ENCODE measurements around the gene SELENOO.

The SELENOO gene

DNA sequence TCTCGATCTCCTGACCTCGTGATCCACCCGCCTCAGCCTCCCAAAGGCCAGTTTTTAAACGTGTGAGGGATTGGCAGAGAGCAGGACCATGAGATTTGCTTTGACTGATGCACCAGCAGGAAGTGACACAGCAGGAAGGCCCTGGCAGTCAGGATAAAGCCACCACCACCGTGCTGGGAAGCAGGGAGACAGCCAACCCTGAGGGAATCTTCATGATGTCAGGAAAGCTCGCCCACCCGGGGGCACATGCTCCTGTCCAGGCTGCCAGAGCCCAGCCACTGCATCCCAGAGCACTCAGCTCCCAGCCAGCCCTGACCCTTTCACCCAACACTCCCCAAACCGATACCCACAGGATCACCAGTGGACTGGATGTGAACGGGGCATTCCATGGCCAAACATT is 37.9 kb downstream of the SELENOO start:
- DNase-seq (ENCODE audit: low spot score) = no peak

GRCh38 chr22:50242406-50242949 is 41.7 kb downstream of the SELENOO start:
- no peak for DNase-seq (ENCODE audit: low spot score)

DNA sequence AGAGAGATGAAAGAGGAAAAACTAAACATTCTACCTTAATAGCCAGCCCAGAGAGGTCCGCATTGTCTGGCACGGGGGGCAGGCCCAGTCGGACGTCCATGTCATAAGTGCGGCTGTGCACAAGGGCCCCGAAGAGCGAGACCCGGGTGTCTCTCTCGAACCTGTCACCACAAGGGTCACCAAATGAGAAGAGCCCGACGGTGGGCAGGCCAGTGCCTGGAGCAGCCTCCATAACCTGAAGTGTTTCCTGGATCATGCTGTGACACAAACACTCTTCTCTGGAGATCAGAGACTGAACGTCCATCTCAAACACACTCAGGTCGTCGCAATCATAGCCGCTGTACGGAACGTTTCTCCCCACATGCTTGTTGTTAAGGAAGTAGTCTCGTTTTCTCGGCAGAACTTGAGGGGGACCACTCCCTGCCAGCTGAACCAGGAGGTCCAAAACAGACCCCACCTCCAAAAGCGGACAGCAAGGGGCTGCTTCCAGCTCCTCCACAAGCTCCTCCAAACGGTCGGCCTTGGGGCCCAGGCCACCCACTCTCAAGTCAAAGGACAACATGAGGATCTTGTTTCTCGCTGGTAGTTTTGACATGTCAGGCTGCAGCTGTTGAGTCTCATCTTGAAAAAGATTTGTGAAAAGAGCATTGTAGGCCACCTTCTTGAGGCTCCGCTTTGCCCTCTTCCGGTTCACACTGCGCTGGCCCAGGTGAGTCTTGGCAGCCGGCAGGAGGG is 43.0 kb downstream of the SELENOO start:
- DNase-seq (ENCODE audit: low spot score) = no peak

GRCh38 chr22:50244420-50245213 is 43.8 kb downstream of the SELENOO start, which contains the start of gene TUBGCP6:
TSS of gene TUBGCP6 (minus strand) at chr22:50245023. CDS start at chr22:50244459, 564 bp downstream.
- peak; percentile 88 for DNase-seq (ENCODE audit: low spot score)

GRCh38 chr22:50245214-50246072 is 44.6 kb downstream of the SELENOO start:
- DNase-seq (ENCODE audit: low spot score) = no peak

DNA sequence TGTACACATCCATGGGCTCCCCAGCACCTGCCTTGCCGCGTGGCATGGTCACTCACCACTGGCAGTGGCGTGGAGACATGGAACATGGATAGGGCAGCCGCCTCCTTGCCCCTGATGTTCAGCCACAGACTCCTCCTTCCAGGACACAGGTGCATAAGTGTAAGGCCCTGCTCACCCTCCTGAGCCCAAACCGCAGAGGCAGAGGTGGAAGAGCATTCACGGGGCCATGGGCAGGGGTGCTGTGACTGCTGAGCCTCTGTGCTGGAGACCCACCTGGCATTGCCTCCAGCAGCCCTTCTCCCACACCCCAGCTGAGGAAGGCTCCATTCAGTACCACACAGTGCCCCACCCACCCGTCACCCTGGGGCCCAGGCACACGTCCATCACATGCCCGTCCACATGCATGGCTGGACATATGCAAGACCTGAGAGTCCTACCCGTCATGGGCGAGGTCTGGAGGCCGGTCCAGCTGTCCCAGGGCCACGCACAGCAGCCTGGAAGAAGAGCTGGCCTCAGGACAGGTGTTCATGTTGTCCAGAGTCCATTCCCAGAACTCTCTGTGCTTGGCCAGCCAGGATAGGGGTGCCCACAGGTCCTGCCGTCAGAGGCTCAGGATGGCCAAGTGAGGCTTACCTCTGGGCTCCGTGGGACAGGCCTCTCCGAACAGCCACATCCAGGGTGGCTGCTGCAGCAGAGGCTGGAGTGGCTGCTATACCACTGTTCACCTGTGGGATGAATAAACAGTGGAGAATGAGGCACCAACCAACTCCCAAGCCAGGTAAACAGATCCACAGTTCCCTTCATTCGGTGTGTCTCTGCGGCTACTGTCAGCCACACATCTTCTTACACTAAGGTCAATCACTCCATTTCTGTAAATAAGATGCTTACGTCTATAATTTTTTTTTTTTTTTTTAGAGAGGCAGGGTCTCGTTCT is 45.7 kb downstream of the SELENOO start:
- DNase-seq (ENCODE audit: low spot score) = no peak

GRCh38 chr22:50247748-50248147 is 46.9 kb downstream of the SELENOO start:
- DNase-seq (ENCODE audit: low spot score) = no peak

DNA sequence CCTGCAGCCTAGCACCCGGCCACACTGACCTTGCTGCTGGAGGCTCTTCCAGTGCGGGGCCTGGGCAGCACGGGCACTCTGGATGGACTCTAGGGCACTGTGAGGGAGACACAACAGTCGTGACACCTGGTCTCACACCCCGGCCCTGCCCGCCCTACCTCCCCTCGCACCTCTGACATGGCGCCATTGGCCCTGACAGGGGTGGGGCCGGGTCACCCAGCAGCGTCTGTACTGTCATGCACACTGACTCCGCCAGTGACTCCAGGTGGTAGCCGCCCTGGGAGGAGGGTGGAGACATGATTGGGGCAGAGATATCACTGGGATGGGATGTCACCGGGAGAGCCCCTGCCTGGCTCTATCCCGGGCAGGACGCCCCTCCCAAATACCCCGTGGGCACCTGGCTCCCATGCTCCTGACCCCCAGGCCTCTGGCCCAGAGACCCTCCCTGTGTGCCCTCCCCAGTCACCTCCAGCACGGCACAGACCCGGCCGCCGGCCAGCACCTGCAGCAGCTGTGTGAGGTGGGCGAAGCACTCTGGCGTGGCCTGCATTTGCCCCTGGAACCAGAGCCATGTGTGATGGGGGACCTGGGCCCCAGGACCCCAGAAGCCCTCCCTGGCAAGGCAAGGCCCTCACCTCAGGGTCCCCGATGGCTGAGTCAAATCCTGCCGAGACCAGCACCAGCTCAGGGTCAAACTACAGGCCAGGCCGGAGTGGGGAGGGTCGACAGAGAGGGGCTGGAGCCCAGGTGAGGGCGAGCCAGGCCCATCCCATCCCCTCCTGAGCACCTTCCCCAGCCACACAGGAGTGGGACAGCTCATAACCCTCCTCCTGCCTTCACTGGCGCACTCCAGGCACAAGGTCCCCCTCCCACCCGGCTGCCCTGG is 47.6 kb downstream of the SELENOO start:
- DNase-seq (ENCODE audit: low spot score) = no peak

- no peak for DNase-seq (ENCODE audit: low spot score)
These were observed 48.8 kb downstream of the SELENOO start for GRCh38 chr22:50249341-50250248.

DNA sequence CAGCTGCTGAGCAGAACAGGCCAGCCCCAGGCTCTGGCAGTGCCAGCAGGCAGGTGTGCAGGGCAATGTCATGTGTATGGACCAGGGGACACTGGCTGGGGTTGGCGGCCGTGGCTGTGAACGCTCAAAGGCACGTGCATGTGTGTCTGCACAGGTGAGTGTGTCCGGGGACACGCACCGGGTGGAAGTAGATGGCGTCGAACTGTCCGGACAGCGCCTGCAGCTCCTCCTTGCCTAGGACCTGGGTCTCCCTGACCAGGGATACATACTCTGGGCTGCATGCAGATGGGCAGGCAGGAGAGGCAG is 49.4 kb downstream of the SELENOO start:
- DNase-seq (ENCODE audit: low spot score) = no peak

- DNase-seq (ENCODE audit: low spot score) = peak; percentile 72
These were observed 50.0 kb downstream of the SELENOO start, which contains the start of gene HDAC10 for GRCh38 chr22:50250555-50251476. TSS of gene HDAC10 (minus strand) at chr22:50251265. CDS start at chr22:50251032, 233 bp downstream.

- DNase-seq (ENCODE audit: low spot score) = no peak
These were observed 50.8 kb downstream of the SELENOO start for GRCh38 chr22:50251477-50252081.

DNA sequence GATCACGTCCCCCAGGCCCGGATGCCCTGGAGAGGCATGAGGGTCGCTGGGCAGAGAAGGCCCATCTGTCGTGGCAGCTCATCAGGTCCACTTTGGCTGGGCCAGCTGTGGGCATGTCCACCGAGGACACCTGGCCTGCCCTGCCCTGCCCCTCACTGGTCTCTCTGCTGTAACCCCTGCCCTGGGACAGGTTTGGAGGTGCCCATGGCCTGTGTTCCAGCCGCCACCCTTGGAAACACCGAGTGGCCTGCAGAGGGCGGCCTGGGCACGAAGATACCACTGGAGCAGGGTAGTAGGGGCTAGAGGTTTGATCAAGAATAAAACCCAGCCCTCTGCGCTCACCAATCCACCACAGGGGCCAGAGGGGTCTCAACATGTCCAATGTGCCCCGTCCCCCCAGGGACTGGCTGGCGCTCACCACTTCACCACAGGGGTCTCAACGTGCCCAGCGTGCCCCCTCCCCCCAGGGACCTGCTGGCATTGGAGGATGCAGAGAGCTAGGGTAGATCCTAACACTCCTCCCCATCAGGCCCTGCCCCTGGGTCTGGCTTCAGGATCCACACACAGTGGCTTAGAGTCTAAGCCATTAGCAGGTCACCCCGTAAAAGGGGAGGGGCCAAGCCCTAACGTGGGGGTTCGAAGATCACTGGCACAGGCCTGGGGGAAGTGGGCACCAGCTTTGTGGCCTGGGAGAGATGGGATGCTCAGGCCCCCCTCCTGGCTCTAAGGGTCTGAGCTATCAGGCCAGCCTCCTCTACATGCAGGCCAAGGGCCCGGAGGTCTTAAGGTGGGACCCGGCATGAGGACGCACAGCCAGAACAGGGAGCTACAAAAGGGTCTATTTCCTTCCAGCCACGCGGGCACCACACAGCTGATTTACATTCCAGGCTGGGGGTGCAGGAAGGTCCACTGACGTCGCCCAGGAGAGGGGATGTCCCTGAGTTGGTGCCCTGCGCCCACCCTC is 51.6 kb downstream of the SELENOO start:
- DNase-seq (ENCODE audit: low spot score) = peak; percentile 72

GRCh38 chr22:50253046-50253915 is 52.5 kb downstream of the SELENOO start:
- no peak for DNase-seq (ENCODE audit: low spot score)

DNA sequence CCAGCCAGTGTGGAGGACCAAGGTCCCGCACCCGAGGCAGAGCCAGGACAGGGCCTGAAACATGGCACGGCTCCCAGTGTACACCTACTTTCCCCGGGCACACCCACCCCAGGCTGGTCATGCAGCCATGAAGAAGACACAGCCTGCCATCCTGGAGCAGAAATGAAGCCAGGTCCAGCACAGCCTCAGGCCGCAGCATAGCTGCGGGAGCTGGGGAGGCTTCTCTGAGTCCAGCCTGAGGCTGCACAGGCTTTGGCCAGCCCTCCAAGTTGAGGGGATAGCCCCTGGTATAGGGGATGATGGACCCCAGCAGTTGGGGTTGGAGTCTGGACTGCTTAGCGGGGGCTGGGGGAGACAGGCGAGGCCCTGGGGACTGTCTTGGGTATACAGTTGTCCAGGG is 53.1 kb downstream of the SELENOO start:
- no peak for DNase-seq (ENCODE audit: low spot score)

All from SW480 (cell line).